HG02970 (cell line): ENCODE measurements around the gene FSTL1.

Experiments
- ATAC-seq: cut with Tn5 transposase; IDR thresholded peaks from one replicate; pipeline ENCODE4 v1.9.1; 2021; ENCODE audit warnings: mild to moderate bottlenecking, moderate library complexity, moderate number of reproducible peaks; ENCODE audit not compliant: unreplicated experiment, low FRiP score

The FSTL1 gene

GRCh38 chr3:120450600-120451271 is at the start of gene FSTL1:
Gene FSTL1 (minus strand): TSS chr3:120450992. CDS start chr3:120450746, 246 bp downstream.
- no peak for ATAC-seq

GRCh38 chr3:120498556-120499346 is 48.0 kb upstream of the FSTL1 start:
- ATAC-seq, result no peak

GRCh38 chr3:120497818-120498217 is 47.0 kb upstream of the FSTL1 start:
- ATAC-seq, result no peak

- no peak for ATAC-seq
These were observed 46.5 kb upstream of the FSTL1 start for GRCh38 chr3:120497336-120497735.

GRCh38 chr3:120496278-120497002 is 45.6 kb upstream of the FSTL1 start:
- no peak for ATAC-seq

GRCh38 chr3:120495809-120496208 is 45.0 kb upstream of the FSTL1 start:
- ATAC-seq, result no peak

- no peak for ATAC-seq
These were observed 41.3 kb upstream of the FSTL1 start for GRCh38 chr3:120492103-120492502.

- no peak for ATAC-seq
These were observed 38.6 kb upstream of the FSTL1 start for GRCh38 chr3:120489421-120489820.

GRCh38 chr3:120488296-120488695 is 37.5 kb upstream of the FSTL1 start:
- no peak for ATAC-seq

GRCh38 chr3:120487191-120487650 is 36.4 kb upstream of the FSTL1 start:
- ATAC-seq, result no peak

- no peak for ATAC-seq
These were observed 30.3 kb upstream of the FSTL1 start for GRCh38 chr3:120481081-120481480.

GRCh38 chr3:120477781-120478180 is 27.0 kb upstream of the FSTL1 start:
- ATAC-seq, result no peak

GRCh38 chr3:120475722-120476377 is 25.1 kb upstream of the FSTL1 start:
- ATAC-seq, result no peak

GRCh38 chr3:120473896-120474675 is 23.3 kb upstream of the FSTL1 start:
- no peak for ATAC-seq

- ATAC-seq, result no peak
These were observed 22.6 kb upstream of the FSTL1 start for GRCh38 chr3:120473389-120473788.

GRCh38 chr3:120472121-120472844 is 21.5 kb upstream of the FSTL1 start:
- ATAC-seq, result no peak

- no peak for ATAC-seq
These were observed 20.9 kb upstream of the FSTL1 start for GRCh38 chr3:120471643-120472042.

- no peak for ATAC-seq
These were observed 20.1 kb upstream of the FSTL1 start for GRCh38 chr3:120470870-120471269.

- ATAC-seq, result no peak
These were observed 19.1 kb upstream of the FSTL1 start for GRCh38 chr3:120469882-120470301.
